Ishikawa (cell line): ENCODE measurements around the gene DCTD.

ENCODE experiments used
- CEBPB ChIP-seq: IDR thresholded peaks from 2 replicates; pipeline ENCODE4 v1.6.1; 2012
- CREB1 ChIP-seq: IDR thresholded peaks from 2 replicates; pipeline ENCODE4 v1.6.1; 2012; ENCODE audit warnings: low read depth
- EGR1 ChIP-seq: IDR thresholded peaks from 2 replicates; pipeline ENCODE4 v1.6.1; 2012
- EP300 ChIP-seq: IDR thresholded peaks from 2 replicates; pipeline ENCODE4 v1.6.1; 2012; ENCODE audit warnings: borderline replicate concordance
- FOXM1 ChIP-seq: IDR thresholded peaks from 2 replicates; pipeline ENCODE4 v1.6.1; 2012; ENCODE audit warnings: low read depth, borderline replicate concordance
- NFIC ChIP-seq: IDR thresholded peaks from 2 replicates; pipeline ENCODE4 v1.6.1; 2012
- RAD21 ChIP-seq: IDR thresholded peaks from 2 replicates; pipeline ENCODE4 v1.6.1; 2012; ENCODE audit warnings: low read depth
- TAF1 ChIP-seq: IDR thresholded peaks from 2 replicates; pipeline ENCODE4 v1.6.1; 2012; ENCODE audit warnings: low read depth, mild to moderate bottlenecking
- TCF12 ChIP-seq: IDR thresholded peaks from 2 replicates; pipeline ENCODE4 v1.6.1; 2012; ENCODE audit warnings: low read depth
- TEAD4 ChIP-seq: IDR thresholded peaks from 2 replicates; pipeline ENCODE4 v1.6.1; 2012
- YY1 ChIP-seq: IDR thresholded peaks from 2 replicates; pipeline ENCODE4 v1.6.1; 2012; ENCODE audit warnings: low read depth
- ZBTB7A ChIP-seq: IDR thresholded peaks from 2 replicates; pipeline ENCODE4 v1.6.1; 2012; ENCODE audit warnings: low read depth
- TF ChIP-seq, protein P1 (sequence below): IDR thresholded peaks from 2 replicates; pipeline ENCODE4 v1.6.1; 2012
- TF ChIP-seq, protein P2 (sequence below): IDR thresholded peaks from 2 replicates; pipeline ENCODE4 v1.6.1; 2012; ENCODE audit warnings: low read depth, mild to moderate bottlenecking
- TF ChIP-seq, protein P3 (sequence below): IDR thresholded peaks from 2 replicates; pipeline ENCODE4 v1.6.1; 2012

Gene DCTD

GRCh38 chr4:182840108-182840507 lies 77.1 kb downstream of the DCTD start:
- no peak for TF ChIP-seq TCF12
- no peak for TF ChIP-seq TEAD4
- no peak for TF ChIP-seq FOXM1
- TF ChIP-seq TAF1: no peak
- TF ChIP-seq YY1: no peak
- TF ChIP-seq CREB1: no peak
- no peak for TF ChIP-seq RAD21
- no peak for TF ChIP-seq EGR1
- TF ChIP-seq, protein P1, sequence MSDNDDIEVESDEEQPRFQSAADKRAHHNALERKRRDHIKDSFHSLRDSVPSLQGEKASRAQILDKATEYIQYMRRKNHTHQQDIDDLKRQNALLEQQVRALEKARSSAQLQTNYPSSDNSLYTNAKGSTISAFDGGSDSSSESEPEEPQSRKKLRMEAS: no peak
- TF ChIP-seq NFIC: no peak
- no peak for TF ChIP-seq ZBTB7A
- no peak for TF ChIP-seq CEBPB
- TF ChIP-seq, protein P2, sequence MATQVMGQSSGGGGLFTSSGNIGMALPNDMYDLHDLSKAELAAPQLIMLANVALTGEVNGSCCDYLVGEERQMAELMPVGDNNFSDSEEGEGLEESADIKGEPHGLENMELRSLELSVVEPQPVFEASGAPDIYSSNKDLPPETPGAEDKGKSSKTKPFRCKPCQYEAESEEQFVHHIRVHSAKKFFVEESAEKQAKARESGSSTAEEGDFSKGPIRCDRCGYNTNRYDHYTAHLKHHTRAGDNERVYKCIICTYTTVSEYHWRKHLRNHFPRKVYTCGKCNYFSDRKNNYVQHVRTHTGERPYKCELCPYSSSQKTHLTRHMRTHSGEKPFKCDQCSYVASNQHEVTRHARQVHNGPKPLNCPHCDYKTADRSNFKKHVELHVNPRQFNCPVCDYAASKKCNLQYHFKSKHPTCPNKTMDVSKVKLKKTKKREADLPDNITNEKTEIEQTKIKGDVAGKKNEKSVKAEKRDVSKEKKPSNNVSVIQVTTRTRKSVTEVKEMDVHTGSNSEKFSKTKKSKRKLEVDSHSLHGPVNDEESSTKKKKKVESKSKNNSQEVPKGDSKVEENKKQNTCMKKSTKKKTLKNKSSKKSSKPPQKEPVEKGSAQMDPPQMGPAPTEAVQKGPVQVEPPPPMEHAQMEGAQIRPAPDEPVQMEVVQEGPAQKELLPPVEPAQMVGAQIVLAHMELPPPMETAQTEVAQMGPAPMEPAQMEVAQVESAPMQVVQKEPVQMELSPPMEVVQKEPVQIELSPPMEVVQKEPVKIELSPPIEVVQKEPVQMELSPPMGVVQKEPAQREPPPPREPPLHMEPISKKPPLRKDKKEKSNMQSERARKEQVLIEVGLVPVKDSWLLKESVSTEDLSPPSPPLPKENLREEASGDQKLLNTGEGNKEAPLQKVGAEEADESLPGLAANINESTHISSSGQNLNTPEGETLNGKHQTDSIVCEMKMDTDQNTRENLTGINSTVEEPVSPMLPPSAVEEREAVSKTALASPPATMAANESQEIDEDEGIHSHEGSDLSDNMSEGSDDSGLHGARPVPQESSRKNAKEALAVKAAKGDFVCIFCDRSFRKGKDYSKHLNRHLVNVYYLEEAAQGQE: no peak
- TF ChIP-seq, protein P3, sequence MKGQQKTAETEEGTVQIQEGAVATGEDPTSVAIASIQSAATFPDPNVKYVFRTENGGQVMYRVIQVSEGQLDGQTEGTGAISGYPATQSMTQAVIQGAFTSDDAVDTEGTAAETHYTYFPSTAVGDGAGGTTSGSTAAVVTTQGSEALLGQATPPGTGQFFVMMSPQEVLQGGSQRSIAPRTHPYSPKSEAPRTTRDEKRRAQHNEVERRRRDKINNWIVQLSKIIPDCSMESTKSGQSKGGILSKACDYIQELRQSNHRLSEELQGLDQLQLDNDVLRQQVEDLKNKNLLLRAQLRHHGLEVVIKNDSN: no peak
- TF ChIP-seq EP300: no peak
